ENCODE data around the gene CEL. TPM values are rescaled to one million over a fixed set of nuclear protein-coding genes. Genes with fewer than 3 reads are reported as not detected.
A peak's percentile ranks its signal among the peaks of the same experiment; 100 is the strongest.

The CEL gene
- total RNA-seq, 2 experiments from 2014 or later: 0.16 to 0.39 TPM

GRCh38 chr9:133113949-133114885 is 52.4 kb downstream of the CEL start:
- peak overlapping the region; percentile 81 for H3K27ac Mint-ChIP-seq
- H3K4me3 Mint-ChIP-seq: no peak overlapping the region
- no peak overlapping the region for H3K27ac ChIP-seq (ENCODE audit: low read depth in 1 of 2, low read length in 2 of 2)
- H3K27me3 Mint-ChIP-seq: no peaks in the 10 kb centered on the region
- H3K9me3 Mint-ChIP-seq: no peaks in the 10 kb centered on the region
- ATAC-seq (ENCODE audit: poor library complexity) (peak; percentile 9), DNase-seq (no peak)
- ChIA-PET POLR2A (interaction anchor here (1.4 to 1.6 kb wide), 2 partner anchors 8 to 30 kb away, joined by 3 to 7 read pairs; no protein-coding TSS in a partner anchor), CTCF (interaction anchor here (1.0 kb wide), 1 partner anchor 30 kb away, joined by 5 read pairs; no protein-coding TSS in a partner anchor)
- peaks cover 51% of the 10 kb centered on the region for H3K36me3 ChIP-seq (ENCODE audit: insufficient read depth, low read length)
- H3K4me3 ChIP-seq (ENCODE audit: low read length): no peak overlapping the region
- H3K4me1 Mint-ChIP-seq (ENCODE audit: low read depth): peaks cover 38% of the 10 kb centered on the region
- peaks cover 43% of the 10 kb centered on the region for H3K36me3 Mint-ChIP-seq (ENCODE audit: low read depth)
- no peaks in the 10 kb centered on the region for H3K9me3 ChIP-seq (ENCODE audit: control insufficient read depth in 1 of 2, insufficient read depth in 1 of 2, low read length in 2 of 2)
- no peaks in the 10 kb centered on the region for H3K27me3 ChIP-seq (ENCODE audit: control insufficient read depth in 1 of 2, insufficient read depth in 2 of 2, low read length in 2 of 2)
- no peak for TF ChIP-seq CTCF (IDR thresholded peaks at IDR 0.05)
- H3K4me1 ChIP-seq (ENCODE audit: insufficient read depth, low read length): peaks cover 75% of the 10 kb centered on the region
- intact Hi-C loops (cut with DNase I, micrococcal nuclease): no loop called here

- peaks cover 83% of the 10 kb centered on the region for H3K4me1 ChIP-seq (ENCODE audit: insufficient read depth, low read length)
- no peaks in the 10 kb centered on the region for H3K9me3 ChIP-seq (ENCODE audit: control insufficient read depth in 1 of 2, insufficient read depth in 1 of 2, low read length in 2 of 2)
- Mint-ChIP-seq H3K9me3 (no peaks in the 10 kb centered on the region), H3K4me3 (no peak overlapping the region), H3K4me1 (ENCODE audit: low read depth) (peaks cover 43% of the 10 kb centered on the region), H3K27ac (peak overlapping the region; percentile 81), H3K27me3 (no peaks in the 10 kb centered on the region), H3K36me3 (ENCODE audit: low read depth) (peaks cover 34% of the 10 kb centered on the region)
- ChIA-PET CTCF (interaction anchor here (0.8 to 1.8 kb wide), 3 partner anchors 29 to 33 kb away, joined by 3 to 12 read pairs (median 5); no protein-coding TSS in a partner anchor), POLR2A (interaction anchor here (1.4 to 1.6 kb wide), 3 partner anchors 8 to 29 kb away, joined by 3 to 7 read pairs (median 4); no protein-coding TSS in a partner anchor)
- H3K36me3 ChIP-seq (ENCODE audit: insufficient read depth, low read length): peaks cover 43% of the 10 kb centered on the region
- no peak for ATAC-seq (ENCODE audit: poor library complexity)
- no peak overlapping the region for H3K4me3 ChIP-seq (ENCODE audit: low read length)
- no peak for TF ChIP-seq CTCF (IDR thresholded peaks at IDR 0.05)
- intact Hi-C loops (cut with DNase I, micrococcal nuclease): no loop called here
- H3K27me3 ChIP-seq (ENCODE audit: control insufficient read depth in 1 of 2, insufficient read depth in 2 of 2, low read length in 2 of 2): no peaks in the 10 kb centered on the region
- H3K27ac ChIP-seq (ENCODE audit: low read depth in 1 of 2, low read length in 2 of 2): peak overlapping the region in 1 of 2 donors; percentile 16
- no peak for DNase-seq
Measured at GRCh38 chr9:133114886-133115603, 53.3 kb downstream of the CEL start.

GRCh38 chr9:133115604-133116345 is 54.0 kb downstream of the CEL start:
- TF ChIP-seq CTCF (IDR thresholded peaks at IDR 0.05): no peak
- Histone ChIP-seq H3K27ac (ENCODE audit: low read depth in 1 of 2, low read length in 2 of 2) (no peak overlapping the region), H3K4me3 (ENCODE audit: low read length) (no peak overlapping the region), H3K9me3 (ENCODE audit: control insufficient read depth in 1 of 2, insufficient read depth in 1 of 2, low read length in 2 of 2) (no peaks in the 10 kb centered on the region), H3K27me3 (ENCODE audit: control insufficient read depth in 1 of 2, insufficient read depth in 2 of 2, low read length in 2 of 2) (no peaks in the 10 kb centered on the region), H3K4me1 (ENCODE audit: insufficient read depth, low read length) (peaks cover 90% of the 10 kb centered on the region), H3K36me3 (ENCODE audit: insufficient read depth, low read length) (peaks cover 36% of the 10 kb centered on the region)
- no peaks in the 10 kb centered on the region for H3K27me3 Mint-ChIP-seq
- peak overlapping the region; percentile 81 for H3K27ac Mint-ChIP-seq
- ChIA-PET POLR2A (interaction anchor here (1.3 to 1.6 kb wide), 4 partner anchors 9 to 28 kb away, joined by 3 to 7 read pairs (median 4); no protein-coding TSS in a partner anchor), CTCF (interaction anchor here (0.8 to 1.8 kb wide), 2 partner anchors 28 to 32 kb away, joined by 3 to 12 read pairs; no protein-coding TSS in a partner anchor)
- ATAC-seq (ENCODE audit: poor library complexity) (peak; percentile 61), DNase-seq (peak in 6 of 14 experiments; percentile 9 to 69 (median 48))
- intact Hi-C loops (cut with DNase I, micrococcal nuclease): no loop called here
- H3K4me1 Mint-ChIP-seq (ENCODE audit: low read depth): peaks cover 49% of the 10 kb centered on the region
- no peaks in the 10 kb centered on the region for H3K9me3 Mint-ChIP-seq
- H3K4me3 Mint-ChIP-seq: peak overlapping the region; percentile 30
- peaks cover 29% of the 10 kb centered on the region for H3K36me3 Mint-ChIP-seq (ENCODE audit: low read depth)

All from CD4-positive, alpha-beta T cell (primary cell).